Measurements from ENCODE around the gene ZNF74.

- TF ChIP-seq, protein P1, sequence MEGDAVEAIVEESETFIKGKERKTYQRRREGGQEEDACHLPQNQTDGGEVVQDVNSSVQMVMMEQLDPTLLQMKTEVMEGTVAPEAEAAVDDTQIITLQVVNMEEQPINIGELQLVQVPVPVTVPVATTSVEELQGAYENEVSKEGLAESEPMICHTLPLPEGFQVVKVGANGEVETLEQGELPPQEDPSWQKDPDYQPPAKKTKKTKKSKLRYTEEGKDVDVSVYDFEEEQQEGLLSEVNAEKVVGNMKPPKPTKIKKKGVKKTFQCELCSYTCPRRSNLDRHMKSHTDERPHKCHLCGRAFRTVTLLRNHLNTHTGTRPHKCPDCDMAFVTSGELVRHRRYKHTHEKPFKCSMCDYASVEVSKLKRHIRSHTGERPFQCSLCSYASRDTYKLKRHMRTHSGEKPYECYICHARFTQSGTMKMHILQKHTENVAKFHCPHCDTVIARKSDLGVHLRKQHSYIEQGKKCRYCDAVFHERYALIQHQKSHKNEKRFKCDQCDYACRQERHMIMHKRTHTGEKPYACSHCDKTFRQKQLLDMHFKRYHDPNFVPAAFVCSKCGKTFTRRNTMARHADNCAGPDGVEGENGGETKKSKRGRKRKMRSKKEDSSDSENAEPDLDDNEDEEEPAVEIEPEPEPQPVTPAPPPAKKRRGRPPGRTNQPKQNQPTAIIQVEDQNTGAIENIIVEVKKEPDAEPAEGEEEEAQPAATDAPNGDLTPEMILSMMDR (IDR thresholded peaks at IDR 0.05; ENCODE audit: low read depth, low read length), result no peak
- no peak for TF ChIP-seq POLR2A (IDR thresholded peaks at IDR 0.05; ENCODE audit: extremely low read depth, insufficient read length)
- TF ChIP-seq, protein P2, sequence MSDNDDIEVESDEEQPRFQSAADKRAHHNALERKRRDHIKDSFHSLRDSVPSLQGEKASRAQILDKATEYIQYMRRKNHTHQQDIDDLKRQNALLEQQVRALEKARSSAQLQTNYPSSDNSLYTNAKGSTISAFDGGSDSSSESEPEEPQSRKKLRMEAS (IDR thresholded peaks at IDR 0.05; ENCODE audit: low read depth, low read length), result no peak
- no peak for TF ChIP-seq MYC (IDR thresholded peaks at IDR 0.05; ENCODE audit: low read depth, low read length)
Measured at GRCh38 chr22:20391222-20391621, 2.7 kb upstream of the ZNF74 start.
